ENCODE data around the gene LRRC23. TPM values are rescaled to one million over a fixed set of nuclear protein-coding genes. Genes with fewer than 3 reads are reported as not detected.
"Not testable (repeated sequence)": the region's sequence is repeated elsewhere in the genome, so short reads cannot be mapped to it uniquely, and the experiment has no call there.

LRRC23 gene
- total and polyA plus RNA-seq, 8 donors, result 5.3 to 20.4 (median 9.0) TPM; not detected in 1

GRCh38 chr12:6868211-6869048, 36.2 kb upstream of the LRRC23 start:
- 5 to 10% (median 7%) methylated on average over 21 to 22 of the region's 22 CpGs for WGBS, 5 donors
- TF ChIP-seq CTCF (IDR thresholded peaks at IDR 0.05) (no peak), EP300 (IDR thresholded peaks at IDR 0.05) (no peak), POLR2AphosphoS5 (IDR thresholded peaks at IDR 0.05) (no peak), POLR2A (IDR thresholded peaks at IDR 0.05) (no peak)
- intact Hi-C loops (cut with DNase I; ENCODE audit: low total_unique reads), result no loop called here
- H3K4me3 ChIP-seq, result peak overlapping the region; percentile 81 to 100 (median 98)
- H3K27ac ChIP-seq, result peak overlapping the region; percentile 97 to 99 (median 98)
- peaks cover 36 to 54% (median 52%) of the 10 kb centered on the region in 4 donors for H3K36me3 ChIP-seq
- DNase-seq, result no peak
- no peaks in the 10 kb centered on the region for H3K9me3 ChIP-seq
- no peaks in the 10 kb centered on the region for H3K27me3 ChIP-seq
- H3K4me1 ChIP-seq, result peaks cover 30 to 62% (median 58%) of the 10 kb centered on the region in 4 donors

GRCh38 chr12:6869049-6870021, 35.3 kb upstream of the LRRC23 start:
- WGBS, 5 donors, result 18 to 33% (median 25%) methylated on average over 10 to 12 of the region's 12 CpGs

DNA sequence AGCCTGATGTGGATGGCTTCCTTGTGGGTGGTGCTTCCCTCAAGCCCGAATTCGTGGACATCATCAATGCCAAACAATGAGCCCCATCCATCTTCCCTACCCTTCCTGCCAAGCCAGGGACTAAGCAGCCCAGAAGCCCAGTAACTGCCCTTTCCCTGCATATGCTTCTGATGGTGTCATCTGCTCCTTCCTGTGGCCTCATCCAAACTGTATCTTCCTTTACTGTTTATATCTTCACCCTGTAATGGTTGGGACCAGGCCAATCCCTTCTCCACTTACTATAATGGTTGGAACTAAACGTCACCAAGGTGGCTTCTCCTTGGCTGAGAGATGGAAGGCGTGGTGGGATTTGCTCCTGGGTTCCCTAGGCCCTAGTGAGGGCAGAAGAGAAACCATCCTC, 34.3 kb upstream of the LRRC23 start:
- DNase-seq; intact Hi-C loops (cut with DNase I; ENCODE audit: low total_unique reads); H3K27me3 ChIP-seq; H3K9me3 ChIP-seq: not testable (repeated sequence)
- WGBS, 5 donors, result 51 to 66% (median 58%) methylated on average over 4 of the region's 4 CpGs
- peak overlapping the region in 1 of 4 donors; percentile 99 for H3K4me3 ChIP-seq
- H3K4me1 ChIP-seq, result peaks cover 37 to 74% (median 73%) of the 10 kb centered on the region in 4 donors
- H3K27ac ChIP-seq, result peak overlapping the region in 2 of 5 donors; percentile 98
- H3K36me3 ChIP-seq, result peaks cover 17 to 35% (median 33%) of the 10 kb centered on the region in 4 donors

More at GRCh38 chr12:6869049-6870021, 35.3 kb upstream of the LRRC23 start:
- no peaks in the 10 kb centered on the region for H3K9me3 ChIP-seq
- peak; percentile 91 to 94 for DNase-seq
- TF ChIP-seq POLR2AphosphoS5 (IDR thresholded peaks at IDR 0.05) (peak in 2 of 3 donors; percentile 4 to 79), CTCF (IDR thresholded peaks at IDR 0.05) (peak in 5 of 7 experiments; percentile 85 to 96 (median 90)), POLR2A (IDR thresholded peaks at IDR 0.05) (no peak)
- peak overlapping the region in 4 of 5 donors; percentile 36 to 98 (median 98) for H3K27ac ChIP-seq
- peaks cover 27 to 45% (median 43%) of the 10 kb centered on the region in 4 donors for H3K36me3 ChIP-seq
- no peaks in the 10 kb centered on the region for H3K27me3 ChIP-seq
- intact Hi-C loops (cut with DNase I; ENCODE audit: low total_unique reads), result no loop called here
- H3K4me1 ChIP-seq, result peaks cover 37 to 71% (median 66%) of the 10 kb centered on the region in 4 donors
- peak overlapping the region in 3 of 4 donors; percentile 81 to 99 (median 98) for H3K4me3 ChIP-seq

GRCh38 chr12:6871052-6871957, 33.3 kb upstream of the LRRC23 start:
- H3K4me3 ChIP-seq, result peak overlapping the region; percentile 69 to 84 (median 77)

More at GRCh38 chr12:6871052-6871957, 33.3 kb upstream of the LRRC23 start:
- intact Hi-C loops (cut with DNase I; ENCODE audit: low total_unique reads), result no loop called here
- Histone ChIP-seq H3K36me3 (peaks cover 16 to 34% (median 28%) of the 10 kb centered on the region in 4 donors), H3K9me3 (no peaks in the 10 kb centered on the region), H3K4me1 (peaks cover 37 to 73% (median 72%) of the 10 kb centered on the region in 4 donors), H3K27ac (peak overlapping the region; percentile 31 to 98 (median 88)), H3K27me3 (no peaks in the 10 kb centered on the region)
- TF ChIP-seq POLR2A (IDR thresholded peaks at IDR 0.05) (no peak), POLR2AphosphoS5 (IDR thresholded peaks at IDR 0.05) (peak in 2 of 3 donors; percentile 24 to 64)
- DNase-seq, result peak; percentile 45 to 69
- 52 to 66% (median 56%) methylated on average over 11 to 12 of the region's 12 CpGs for WGBS, 5 donors
